ENCODE data around the gene MAML3. TPM values are rescaled to one million over a fixed set of nuclear protein-coding genes. Genes with fewer than 3 reads are reported as not detected.

Gene MAML3
- polyA plus RNA-seq, 5 donors: 13.3 to 19.2 (median 16.8) TPM

DNA sequence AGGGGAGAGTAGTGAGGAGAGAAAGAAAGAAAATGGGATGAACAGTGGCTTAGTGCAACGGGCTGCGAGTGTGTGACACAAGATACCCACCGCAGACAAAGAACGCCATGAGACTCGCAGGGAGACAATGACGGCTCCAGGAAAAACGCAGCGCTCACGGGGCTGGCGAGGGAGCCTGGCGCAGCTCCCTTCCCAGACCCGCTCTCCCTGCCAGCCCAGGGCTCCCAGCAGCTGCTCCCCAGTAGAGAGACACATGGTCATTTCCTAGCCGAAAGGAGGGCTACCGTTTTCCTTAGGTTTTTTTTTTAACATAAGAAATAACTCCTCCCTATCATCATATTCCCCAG, 149.5 kb downstream of the MAML3 start:
- peak; percentile 45 to 49 for DNase-seq

DNA sequence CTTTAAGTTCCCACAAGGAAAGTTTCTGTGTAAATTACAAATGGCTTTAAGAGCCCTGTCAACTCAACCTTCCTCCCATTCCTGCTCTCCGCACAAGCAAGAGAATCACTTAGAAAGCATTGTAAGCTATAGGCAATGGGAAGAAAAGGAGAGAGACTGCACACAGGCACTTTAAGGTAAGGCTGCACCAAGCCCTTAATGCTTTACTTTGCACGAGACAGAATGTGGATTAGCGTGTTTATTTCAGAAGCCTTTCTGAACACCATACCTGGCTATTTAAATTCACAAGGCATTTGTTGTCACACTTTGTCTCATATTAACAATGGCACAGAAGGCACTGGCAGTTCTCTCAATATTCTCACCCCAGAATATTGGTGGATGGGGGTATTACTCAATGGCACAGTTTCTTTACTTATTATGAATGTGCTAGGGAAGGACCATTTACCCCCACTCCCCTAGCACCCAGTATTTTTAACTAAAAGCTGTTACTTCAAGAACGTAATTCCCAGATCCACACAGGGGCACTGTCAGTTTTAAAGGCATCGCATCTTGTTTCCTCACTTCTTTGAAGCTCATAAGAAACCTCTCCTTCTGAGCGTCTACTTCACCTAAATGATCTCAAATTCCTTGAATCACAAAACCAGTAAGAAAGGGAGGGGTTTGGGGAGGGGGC, 150.0 kb downstream of the MAML3 start:
- DNase-seq: no peak

DNA sequence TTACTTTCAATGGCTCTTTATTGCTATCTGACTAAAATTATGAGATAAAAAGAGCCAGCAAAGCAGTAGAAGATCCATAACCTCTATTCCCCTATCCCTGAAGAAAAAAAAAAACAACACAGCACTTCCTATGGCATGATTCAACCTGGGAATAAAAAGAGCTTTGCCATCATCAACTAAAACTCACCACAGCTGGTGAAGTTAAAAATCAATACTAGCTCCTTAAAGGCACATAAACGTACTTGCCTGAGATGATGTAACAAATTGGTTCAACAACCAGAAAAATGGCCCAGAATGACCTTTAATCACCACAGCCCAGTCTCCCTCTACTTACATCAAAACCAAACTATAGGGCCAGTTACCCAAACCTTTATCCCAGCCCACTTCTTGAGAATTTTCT, 153.8 kb downstream of the MAML3 start:
- DNase-seq: no peak

DNA sequence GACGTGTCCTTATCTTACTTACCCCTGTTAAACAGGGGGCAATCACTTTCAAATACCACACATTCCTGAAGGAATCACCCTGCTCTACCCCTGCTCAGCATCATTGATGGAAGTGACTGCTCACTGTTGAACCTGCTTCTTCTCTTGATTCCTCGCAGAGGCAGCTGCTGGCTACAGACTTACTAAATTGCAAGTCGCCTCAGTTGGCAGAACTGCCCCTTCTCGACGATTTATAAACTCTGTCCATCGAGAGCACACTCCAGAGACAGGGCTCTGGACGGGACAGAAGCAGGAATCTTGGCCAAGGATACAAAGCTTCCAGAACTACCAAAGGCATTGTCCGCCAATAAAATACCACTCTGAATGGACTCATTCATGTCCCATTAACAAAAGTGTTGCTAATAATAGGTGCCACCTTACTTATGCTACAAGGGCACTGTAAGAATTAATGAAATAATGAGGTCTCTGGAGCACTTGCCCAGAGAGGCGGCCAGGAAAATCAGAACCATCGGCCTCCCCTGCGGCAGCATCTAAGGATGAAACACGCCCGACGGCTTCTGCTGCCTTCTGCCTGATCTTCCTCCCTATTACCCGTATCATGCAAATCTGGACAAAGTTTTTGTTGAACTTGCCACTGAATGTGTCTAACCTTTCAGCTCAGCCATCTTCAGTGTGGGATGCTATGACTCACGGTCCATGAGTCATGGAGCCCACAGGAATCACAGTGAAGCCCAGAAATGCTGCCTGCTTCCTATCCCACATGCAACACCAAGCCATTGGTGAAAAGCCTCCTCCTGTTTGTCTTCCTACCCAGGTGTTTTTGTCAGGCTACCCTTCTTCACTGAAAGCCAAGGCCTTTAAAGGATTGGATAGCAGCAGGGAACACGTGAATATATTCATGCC, 164.9 kb downstream of the MAML3 start:
- no peak for DNase-seq

DNA sequence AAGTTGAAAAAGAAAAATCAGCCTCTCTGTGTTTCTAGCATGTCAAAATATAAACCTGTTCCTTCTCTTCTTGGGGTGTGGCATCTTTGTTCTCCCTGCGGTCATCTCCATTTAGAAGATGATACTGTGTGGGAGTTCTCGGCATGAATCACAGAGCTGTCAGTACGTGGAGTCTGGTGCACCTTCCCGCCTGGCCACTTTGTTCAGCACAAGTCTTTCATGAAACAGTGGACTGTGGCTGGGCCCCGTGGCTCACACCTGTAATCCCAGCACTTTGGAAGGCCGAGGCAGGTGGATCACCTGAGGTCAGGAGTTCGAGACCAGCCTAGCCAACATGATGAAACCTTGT, 166.5 kb downstream of the MAML3 start:
- DNase-seq: no peak

DNA sequence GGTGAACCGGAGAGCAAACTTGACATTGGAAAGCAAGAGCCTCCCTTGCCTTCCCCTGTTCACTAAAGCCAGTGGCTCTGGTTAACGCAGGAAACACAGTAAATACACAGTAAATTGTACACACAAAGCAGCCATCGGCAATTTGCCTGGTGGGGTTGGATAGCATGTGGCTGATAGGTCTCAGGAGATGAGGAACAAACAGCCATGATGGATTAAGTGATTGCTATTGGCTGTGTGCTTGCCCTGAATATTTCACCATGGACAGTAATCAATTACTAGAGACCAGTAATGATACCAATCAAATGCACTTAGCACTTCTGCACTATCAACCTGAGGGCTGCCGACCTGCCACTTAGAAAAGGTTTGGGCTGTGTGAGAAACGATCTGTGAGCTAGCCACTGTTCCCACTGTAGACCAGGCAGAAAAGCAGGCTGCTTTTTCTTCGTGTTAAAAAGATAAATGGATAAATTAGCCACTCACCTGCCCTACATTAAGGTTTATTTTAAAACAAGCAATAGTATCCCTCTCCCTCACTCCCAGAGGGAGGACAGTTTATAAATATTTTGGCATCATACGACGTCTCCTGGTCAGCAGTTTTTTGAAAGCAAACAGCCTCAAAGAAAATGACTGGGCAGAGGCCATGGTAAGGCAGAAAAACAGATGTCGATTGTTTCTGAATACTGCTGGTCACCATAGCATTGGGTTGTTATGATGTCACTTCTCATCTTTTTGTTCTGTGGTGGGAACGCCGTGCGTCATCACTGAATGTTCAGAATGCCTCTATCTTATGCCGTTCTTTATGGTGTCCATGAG, 167.1 kb downstream of the MAML3 start:
- no peak for DNase-seq

DNA sequence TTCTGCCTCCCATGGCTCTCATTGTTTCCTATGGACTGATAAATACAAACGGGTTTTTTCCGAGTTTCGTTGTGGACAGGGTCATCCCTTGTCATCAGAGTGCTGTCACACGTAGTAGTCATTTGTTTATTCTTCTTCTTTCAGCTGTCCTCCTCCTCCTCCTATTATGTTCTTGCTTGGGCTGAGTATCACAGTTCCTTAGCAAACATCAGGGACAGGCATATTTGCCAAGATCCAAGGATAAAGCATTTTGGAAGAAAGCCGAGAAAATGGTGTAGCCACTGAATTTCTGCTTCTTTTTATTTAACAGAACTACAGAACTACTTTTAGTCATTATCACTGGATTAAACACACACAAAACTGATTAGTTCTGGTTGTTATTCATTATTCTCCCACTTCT, 167.9 kb downstream of the MAML3 start:
- no peak for DNase-seq

DNA sequence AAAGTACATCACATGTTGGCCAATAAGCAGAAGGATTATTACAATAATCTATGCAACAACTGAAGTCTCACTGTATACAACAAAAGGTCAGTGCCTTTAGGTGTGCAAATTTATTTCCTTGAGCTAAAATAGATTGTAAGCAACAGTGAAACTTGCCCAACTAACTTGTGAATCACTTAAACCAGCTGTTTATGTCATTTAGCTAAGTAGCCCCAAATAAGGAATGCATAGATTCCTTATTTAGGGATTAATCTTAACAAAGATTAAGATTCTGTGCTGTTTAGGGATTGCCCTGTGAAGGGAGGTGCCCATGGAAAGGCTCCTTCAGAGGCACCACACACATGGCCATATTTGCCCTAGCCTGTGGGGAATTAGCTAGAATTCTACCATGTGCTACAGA, 168.6 kb downstream of the MAML3 start:
- no peak for DNase-seq

DNA sequence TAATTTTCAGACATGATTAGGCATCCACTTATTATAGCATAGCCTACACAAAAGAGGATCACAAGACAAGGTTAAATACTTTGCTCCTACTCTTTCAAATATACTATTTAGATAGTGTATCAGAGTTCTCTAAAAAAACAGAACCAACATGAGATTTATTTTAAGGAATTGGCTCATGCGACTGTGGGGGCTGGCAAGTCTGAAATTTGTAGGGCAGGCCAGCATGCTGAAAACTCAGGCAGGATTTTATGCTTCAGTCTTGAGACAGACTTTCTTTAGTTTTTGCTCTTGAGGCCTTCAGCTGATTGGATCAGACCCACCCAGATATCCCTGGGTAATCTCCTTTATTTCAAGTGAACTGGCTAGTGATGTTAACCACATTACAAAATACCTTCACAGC, 169.5 kb downstream of the MAML3 start:
- no peak for DNase-seq

DNA sequence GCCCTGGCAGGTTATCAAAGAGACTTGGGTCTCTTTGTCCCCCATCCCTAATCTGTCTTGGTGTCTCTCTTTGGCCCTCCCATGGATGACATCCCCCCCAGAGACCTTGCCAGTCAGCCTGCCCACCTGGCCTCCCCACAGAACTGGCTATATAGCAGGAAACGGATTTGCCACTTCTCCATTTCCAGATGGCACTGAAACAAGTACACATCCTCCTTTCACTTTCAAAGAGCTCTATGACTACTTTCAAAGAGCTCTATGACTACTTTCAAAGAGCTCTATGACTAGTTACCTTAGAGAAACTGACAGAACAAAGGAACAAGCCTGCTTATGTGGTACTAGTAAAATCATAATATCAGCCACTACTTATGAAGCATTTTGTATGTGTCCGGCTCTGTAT, 175.3 kb downstream of the MAML3 start:
- DNase-seq: no peak

DNA sequence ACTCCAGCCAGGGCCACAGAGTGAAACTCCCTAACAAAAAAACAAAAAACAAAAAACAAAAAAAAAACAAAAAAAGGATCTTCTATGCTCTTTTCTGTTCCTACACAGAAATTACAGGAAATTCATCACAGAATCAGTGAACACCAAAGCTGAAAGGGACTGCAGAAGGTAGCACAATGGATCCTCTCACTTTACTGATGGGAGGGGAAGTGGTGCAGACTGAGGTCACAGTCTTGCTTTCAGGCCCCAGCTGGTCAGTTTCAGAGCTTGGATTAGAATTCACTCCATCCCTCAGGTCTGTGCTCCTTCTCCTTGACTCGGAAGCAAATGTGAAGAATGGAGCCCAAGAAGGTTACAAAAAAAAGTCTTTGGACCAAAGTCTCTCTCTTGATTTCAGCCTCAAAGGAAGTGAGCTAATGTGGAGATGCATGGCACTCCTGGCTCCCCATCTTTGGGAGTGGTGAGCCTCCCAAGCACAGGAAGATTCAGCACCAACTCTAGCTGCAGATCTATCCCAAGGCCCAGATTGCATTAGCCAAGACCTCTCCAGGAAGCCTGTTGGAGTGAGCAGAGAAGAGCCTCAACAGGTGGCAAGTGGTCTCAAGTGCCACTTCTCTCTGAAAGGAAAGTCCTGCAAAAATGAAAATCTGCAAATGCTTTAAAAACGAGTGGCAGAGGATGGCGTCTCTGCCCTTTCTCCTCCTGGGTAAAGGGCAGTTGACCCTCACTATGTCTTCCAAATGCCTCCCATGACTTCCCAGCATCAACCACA, 176.0 kb downstream of the MAML3 start:
- DNase-seq: no peak

DNA sequence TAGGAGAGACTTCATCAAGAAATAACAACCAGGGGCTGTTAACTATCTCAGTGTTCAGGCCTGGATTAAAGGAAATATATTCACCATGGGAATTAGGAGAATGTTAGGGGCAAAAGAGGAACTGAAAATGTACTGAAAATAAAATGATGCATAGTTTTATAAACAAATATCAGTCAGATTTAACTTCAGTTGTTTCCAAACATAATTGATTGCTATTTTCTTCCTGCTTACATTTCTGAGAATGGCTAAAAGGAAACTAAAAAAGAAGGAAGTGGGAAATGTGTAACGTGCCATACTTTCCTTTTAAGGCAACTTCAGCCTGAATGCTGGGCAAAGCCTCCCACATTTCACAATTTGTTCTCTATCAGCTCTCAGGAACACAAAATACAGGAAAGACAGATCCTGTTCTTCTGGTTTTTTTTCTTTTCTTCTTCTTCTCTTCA, 178.1 kb downstream of the MAML3 start:
- peak; percentile 64 to 67 for DNase-seq

DNA sequence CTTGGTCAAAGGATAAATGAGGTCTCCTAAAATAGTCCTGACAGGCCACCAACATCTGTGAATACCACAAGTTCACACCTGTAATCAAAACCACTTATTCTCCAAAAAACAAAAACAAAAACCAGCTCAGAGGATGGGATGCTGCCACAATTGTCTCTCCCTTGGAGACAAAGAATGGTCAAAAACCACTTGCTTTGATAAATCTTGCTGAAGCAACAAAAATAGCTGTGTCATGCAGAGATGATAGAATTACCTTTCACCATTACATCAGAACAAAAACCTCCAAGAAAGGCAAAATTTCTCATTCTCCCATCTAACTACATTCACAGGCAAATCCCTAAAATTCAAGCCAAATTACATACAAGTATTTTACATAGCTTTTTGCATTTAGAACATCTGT, 180.4 kb downstream of the MAML3 start:
- DNase-seq: no peak

DNA sequence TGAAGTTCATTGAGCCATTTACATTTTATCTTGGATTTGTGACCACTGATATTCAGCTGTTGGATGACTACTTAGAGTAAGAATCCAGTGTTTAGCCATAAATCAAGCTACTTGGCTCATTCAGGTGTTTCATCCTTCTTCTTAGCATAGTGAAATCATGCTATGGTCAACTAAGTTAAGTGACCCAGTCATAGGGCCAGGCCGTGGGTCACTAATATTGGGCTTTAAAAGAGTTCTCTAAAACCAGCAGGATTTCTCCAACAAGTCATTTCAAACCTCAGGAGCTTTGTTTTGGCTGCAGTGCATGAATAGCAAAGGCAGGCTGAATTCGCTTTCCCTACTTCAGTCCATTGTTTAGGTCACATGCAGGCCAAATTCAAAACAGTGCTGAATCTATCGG, 181.0 kb downstream of the MAML3 start:
- DNase-seq: no peak

DNA sequence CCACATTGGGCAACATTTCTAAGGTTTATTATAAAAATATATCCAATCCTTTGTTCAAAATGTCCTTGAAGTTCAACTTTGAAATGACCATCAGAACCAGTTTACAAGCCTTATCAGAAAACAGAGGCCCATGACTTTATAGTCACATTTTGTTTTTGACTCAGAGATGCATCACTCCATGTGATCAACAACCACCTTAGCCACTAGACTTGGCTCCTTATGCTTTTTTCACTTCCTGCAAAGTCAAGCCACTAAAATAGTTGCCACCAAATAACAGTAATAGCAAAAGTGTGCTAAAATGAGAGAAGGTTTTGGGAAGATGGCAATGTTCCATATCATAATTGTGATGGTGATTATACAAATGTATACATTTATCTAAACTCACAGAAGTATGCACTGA, 181.7 kb downstream of the MAML3 start:
- DNase-seq: no peak

DNA sequence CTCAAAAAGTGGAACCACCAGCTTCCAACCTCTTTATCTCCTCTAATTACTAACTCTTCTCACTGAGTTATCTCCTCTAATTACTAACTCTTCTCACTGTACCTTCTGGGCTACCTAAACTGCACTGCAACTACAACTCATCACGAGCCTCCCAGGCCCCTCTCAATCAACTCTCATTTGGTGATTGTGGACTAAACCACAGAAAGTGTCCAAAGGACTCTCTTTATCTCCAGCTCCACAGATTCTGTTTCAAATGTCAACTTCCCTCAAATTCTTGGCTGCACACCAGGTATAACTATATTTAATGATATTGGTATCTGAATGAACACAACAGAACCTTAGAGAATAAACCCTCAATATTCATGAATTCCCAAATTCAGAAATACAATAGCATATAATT, 182.9 kb downstream of the MAML3 start:
- no peak for DNase-seq

DNA sequence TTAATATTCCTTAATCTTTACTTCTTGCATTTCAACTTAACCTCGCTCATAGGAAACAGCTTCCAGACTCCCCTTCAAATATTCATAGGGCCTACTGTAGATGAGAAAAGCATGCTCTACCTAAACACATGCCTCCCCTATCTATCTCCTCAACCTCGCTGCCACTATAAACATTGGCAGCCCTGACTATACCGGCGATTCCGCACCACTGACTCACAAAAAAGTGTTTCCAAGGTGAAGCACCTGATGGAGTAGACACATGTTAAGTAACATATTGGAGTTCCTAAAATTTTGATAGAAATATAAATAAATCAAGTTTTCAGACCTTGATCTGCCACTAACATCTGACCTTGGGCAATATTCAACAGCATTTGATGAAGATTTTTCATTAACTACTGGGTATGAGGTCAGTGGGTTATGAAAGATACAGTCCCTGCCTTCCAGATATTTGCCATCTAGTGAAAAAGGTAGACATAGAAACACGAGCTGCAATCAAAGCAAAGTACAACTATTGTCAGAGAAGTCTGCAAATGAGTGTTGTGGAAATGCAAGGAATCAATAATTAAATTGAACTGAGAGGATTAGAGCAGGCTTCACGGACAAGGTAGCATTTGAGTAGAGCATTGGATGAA, 184.2 kb downstream of the MAML3 start:
- DNase-seq: no peak

DNA sequence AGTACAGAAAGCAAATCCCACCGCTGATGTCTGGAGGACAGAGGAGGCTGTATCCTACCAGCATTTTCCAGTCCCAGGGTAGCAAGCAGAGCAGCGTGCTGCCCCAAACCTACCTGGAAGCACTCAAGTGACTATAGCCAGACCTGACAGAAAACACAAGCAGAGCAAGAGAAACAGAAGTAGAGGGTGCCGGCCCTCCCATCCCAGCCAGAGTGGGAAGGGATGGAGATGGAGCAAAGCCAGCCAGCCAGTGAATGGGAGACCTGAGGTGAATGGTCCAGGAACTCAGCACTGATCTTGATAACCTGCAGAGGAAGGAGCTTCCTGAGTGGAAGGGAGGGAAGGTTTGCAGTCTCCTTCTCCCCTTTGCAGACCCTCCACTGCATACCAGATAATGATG, 185.2 kb downstream of the MAML3 start:
- no peak for DNase-seq

DNA sequence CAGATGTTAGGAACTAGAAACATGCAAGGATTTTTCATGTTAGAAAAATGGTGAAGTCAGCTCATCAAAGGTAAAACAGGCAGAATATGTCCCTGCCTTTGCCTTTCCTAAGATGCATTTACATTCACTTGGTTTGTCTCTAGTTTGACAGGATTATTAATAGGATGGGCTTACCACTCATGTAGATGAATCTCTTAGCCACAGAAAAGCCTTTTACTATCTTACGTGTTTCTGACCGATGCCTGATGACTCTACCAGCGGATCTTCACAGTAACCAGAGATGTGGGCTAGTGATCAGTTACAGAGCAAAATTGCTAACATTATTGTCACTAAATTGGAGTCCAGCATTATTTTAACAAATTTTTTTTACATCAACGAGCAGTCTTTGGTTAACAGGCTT, 187.6 kb downstream of the MAML3 start:
- DNase-seq: no peak

DNA sequence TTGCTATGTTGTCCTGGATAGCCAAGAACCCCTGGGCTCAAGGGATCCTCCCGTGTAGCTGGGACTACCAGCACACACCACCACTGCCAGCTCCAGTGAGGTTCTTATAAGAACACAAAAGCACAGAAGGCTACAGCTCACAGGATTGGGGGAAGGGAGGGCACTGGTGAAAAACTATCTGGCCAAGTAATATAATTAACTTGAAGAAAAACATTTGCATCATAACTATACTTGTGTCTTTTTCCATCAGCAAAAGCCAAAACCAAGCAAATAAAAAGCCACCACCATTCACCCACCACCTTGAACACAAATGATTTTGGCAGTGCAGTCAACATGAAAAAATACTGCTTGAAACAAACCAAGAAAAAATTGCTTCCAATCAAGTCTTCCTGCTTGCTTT, 188.2 kb downstream of the MAML3 start:
- DNase-seq: no peak

DNA sequence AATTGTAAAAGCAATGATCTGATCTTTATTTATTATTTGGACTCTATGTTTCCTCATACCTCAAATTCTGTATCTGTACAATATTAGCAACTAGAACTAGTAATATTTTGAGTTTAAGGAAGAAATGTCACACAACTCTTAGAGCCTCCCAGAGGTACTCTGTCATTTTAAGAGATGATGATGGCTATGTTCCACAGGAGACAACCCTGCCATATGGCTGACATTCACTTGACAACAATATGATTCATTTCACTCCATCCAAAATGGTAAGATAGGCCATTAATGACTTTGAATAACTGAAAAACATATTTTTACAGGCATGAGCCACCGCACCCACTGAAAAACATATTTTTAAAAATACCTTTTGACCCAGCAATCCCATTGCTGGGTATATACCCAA, 190.3 kb downstream of the MAML3 start:
- no peak for DNase-seq

All from right lung (tissue), 5 donors.